ENCODE results near the gene NALF2.

GRCh38 chrX:69535661-69536060 lies 31.5 kb downstream of the NALF2 start:
- TF ChIP-seq EP300 (conservative IDR thresholded peaks at IDR 0.05; ENCODE audit: poor library complexity, severe bottlenecking): no peak
- TF ChIP-seq, protein P1, sequence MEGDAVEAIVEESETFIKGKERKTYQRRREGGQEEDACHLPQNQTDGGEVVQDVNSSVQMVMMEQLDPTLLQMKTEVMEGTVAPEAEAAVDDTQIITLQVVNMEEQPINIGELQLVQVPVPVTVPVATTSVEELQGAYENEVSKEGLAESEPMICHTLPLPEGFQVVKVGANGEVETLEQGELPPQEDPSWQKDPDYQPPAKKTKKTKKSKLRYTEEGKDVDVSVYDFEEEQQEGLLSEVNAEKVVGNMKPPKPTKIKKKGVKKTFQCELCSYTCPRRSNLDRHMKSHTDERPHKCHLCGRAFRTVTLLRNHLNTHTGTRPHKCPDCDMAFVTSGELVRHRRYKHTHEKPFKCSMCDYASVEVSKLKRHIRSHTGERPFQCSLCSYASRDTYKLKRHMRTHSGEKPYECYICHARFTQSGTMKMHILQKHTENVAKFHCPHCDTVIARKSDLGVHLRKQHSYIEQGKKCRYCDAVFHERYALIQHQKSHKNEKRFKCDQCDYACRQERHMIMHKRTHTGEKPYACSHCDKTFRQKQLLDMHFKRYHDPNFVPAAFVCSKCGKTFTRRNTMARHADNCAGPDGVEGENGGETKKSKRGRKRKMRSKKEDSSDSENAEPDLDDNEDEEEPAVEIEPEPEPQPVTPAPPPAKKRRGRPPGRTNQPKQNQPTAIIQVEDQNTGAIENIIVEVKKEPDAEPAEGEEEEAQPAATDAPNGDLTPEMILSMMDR (IDR thresholded peaks at IDR 0.05; ENCODE audit: poor library complexity, severe bottlenecking): no peak
- no peak for TF ChIP-seq EZH2 (IDR thresholded peaks at IDR 0.05; ENCODE audit: borderline replicate concordance, insufficient read depth, low read length, poor library complexity, severe bottlenecking)
- no peak for TF ChIP-seq POLR2AphosphoS5 (IDR thresholded peaks at IDR 0.05)
